Measurements from ENCODE around the gene OR6C65.

DNA sequence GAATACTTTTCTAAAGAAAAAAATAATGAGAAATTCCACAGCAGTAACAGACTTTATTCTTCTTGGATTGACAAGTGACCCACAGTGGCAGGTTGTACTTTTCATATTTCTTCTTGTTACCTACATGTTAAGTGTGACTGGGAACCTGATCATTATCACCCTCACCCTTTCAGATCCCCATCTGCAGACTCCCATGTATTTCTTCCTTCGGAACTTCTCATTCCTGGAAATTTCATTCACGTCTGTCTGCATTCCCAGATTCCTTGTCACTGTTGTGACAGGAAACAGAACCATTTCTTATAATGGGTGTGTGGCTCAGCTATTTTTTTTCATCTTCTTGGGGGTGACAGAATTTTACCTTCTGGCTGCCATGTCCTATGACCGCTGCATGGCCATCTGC, 35.2 kb upstream of the OR6C65 start:
- no peak for TF ChIP-seq POLR2AphosphoS5 (IDR thresholded peaks at IDR 0.05)
- no peak for TF ChIP-seq POLR2A (IDR thresholded peaks at IDR 0.05)
